HG03342 (cell line): ENCODE results near the gene VOPP1.

Experiments used
- ATAC-seq: cut with Tn5 transposase; IDR thresholded peaks from one replicate; pipeline ENCODE4 v1.9.1; 2021; ENCODE audit warnings: mild to moderate bottlenecking, moderate library complexity; ENCODE audit not compliant: unreplicated experiment

The VOPP1 gene

DNA sequence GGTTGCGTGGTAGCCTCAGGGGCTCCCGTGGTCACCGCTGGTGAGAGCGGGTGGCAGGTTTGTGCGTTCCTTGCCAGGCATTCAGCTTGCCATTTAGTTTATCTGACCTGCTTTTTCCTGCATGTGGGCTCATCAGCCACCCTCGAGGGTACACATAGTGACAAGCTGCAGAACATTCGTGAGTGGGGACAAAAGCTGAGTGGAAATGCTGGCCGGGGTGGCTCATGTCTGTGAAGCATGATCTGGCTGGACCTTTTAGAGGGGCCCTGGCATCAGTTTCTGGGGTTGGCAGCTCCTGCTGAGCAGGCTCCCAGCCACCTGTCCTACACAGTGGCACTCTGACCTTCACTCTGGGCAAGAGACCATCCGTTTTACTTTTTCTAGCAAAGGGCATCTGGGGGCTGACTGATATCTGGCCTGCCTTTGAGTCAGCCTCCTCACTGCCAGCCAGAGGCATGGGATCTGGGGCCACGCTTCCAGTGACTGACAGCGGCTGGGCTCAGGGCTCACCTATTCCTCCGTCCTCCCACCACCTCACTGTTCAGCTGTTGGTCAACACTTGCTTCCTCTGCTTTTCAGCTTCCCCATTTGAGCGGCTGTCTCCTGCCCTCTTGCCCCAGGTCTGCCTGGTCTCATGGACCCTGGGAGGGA is 132.1 kb downstream of the VOPP1 start:
- no peak for ATAC-seq

DNA sequence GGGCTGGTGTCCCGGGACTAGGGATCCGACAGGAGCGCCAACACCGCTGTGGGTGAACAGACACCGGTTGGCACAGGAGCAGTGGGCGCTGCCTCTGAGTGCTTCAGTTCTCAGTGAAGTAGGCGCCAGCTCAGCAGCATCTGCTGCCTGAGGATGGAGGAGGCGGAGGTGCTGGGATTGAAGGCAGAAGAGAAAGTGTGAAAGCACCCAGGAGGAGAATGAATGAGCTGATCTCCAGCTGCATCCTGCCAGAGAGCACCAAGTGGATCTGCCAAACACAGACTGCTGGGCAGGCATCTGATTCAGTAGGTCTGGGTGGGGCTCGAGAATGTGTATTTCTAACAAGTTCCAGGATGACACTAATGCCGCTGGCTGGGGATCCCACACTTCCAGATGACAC is 132.7 kb downstream of the VOPP1 start:
- ATAC-seq: no peak

GRCh38 chr7:55438757-55439525 is 133.4 kb downstream of the VOPP1 start:
- no peak for ATAC-seq

DNA sequence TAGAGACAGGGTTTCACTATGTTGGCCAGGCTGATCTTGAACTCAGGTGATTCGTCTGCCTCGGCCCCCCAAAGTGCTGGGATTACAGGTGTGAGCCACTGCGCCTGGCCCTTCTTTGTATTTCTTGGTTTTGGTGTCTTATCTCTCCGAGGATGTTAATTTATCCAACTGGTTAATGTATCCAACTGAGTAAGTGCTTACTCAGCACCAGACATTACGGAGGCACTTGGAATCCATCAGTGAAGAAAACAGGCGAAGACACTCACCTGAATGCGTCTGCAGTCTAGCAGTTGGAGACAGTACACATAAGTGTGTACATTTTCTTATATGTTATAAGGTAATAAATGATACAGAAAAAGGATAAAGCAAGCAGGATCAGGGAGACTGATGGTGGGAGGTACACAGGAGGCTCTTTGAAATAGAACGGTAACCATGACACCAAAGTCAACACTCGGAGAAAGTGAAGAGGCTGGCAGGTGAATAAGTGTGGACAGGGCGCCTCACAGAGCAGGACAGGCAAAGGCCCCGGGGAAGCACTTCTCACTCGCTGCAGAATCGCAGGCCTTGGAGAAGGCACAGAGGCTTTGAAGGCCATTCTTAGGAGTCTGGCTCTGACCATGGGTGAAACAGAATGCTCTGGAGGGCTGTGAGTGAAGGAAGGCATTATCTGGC is 134.1 kb downstream of the VOPP1 start:
- ATAC-seq: no peak

- ATAC-seq: no peak
These were observed 134.9 kb downstream of the VOPP1 start for GRCh38 chr7:55437375-55437774.

DNA sequence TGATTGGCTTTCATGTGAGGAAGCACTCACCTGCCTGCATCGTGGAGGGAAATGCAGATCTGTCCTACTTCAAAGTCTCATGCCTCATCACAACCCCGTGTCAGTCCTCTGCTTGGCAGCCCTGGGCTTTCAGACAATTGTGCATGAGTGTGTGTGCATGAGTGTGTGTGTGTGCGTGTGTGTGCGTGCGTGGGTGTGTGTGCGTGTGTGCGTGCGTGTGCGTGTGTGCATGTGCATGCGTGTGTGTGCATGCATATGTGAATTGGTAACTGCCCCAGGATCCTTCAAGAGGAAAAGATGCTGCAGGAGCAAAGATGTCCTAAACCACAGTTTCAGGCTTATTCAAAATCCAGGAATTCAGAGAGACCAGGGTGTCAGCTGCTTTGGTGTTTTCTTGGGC is 135.8 kb downstream of the VOPP1 start:
- ATAC-seq: no peak

GRCh38 chr7:55435466-55435865 is 136.8 kb downstream of the VOPP1 start:
- ATAC-seq: no peak

- peak; percentile 73 for ATAC-seq
These were observed 139.1 kb downstream of the VOPP1 start for GRCh38 chr7:55432939-55433784.

DNA sequence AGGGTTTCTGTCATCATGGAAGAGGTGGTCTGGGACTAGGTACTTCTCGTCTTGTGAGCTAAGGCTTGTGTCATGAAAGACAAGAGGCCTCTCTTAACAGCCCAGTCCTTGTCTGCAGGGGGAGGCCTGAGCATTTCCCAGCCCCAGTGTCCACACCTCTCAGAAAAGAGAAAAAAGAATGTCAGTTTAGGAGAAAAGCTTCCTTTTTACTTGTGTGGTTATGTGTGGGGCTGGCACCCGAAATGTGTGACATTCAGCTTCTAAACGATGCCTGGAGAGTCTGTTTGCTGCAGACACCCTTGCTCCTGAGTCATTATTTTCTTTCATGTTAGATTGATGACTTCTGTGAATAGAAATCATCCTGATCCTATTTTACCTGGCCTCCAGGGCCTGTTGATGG is 139.8 kb downstream of the VOPP1 start:
- ATAC-seq: no peak

GRCh38 chr7:55431898-55432297 is 140.4 kb downstream of the VOPP1 start:
- ATAC-seq: no peak

DNA sequence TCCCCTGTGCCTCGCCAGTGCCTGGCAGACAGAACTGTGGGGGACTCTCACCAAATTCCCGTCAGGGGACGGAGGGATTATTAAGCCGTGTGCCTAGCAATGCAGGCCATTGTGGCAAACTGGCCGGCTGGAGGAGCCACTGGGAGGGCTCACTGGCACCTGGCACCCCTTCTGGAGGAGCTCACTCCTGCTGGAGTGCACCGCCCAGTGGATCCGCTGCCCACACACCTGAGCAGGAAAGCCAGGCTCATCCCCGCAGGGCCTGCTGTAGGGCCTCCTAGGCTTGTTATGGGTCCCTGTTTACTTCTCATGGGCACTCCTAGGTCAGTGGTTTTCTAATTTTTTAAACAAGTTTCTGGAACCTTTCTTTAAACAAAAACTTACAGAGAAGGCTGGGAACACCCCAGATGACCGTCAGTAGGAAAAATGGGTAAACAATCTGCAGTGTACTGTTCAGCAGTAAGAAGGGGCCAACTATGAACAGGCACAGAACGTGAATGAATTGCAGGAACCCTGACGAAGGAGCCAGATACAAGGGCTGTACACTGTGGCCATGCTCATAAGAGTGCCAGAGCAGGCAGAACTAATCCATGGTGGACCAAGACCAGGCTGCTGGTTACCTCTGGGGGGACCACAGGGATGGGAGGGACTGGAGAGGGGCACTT is 142.3 kb downstream of the VOPP1 start:
- no peak for ATAC-seq

DNA sequence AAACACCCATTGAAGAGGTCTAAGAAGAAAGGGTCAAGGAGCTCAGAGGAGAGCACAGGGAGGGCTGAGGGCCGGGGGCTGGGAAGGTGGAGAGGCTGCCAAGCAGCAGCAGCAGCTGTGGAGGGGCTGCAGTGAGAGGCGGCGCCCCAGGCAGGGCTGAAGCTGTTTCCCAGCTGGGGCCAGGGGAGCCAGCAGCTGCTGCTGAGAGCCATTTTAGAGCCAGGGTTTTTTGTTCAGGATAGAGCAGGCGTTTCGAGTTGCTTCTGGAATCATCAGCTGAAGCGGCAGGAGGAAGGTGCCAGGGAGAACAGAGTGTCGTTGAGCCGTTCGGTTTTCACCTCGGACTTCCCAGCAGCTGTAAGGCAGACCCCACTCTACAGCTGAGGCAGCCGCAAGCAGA is 144.5 kb downstream of the VOPP1 start:
- ATAC-seq: no peak

DNA sequence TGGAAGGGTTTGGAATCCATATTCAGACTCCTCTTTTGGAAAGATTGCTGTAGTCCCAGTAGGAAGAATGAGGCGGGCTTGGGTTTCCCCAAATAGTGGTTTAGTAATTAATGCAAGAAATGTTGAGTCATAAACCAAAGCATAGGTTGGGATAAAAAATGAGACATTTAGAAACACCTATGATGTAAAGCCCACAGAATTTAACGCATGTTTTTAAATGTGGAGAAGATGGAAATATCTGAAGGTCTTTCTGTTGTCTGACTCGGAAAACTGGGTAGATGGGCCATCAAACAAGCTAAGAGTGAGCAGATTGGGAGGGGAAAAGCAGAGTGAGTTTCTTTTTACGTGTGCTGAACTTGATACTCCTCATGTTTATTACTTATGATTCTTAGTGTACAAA is 145.0 kb downstream of the VOPP1 start:
- no peak for ATAC-seq

DNA sequence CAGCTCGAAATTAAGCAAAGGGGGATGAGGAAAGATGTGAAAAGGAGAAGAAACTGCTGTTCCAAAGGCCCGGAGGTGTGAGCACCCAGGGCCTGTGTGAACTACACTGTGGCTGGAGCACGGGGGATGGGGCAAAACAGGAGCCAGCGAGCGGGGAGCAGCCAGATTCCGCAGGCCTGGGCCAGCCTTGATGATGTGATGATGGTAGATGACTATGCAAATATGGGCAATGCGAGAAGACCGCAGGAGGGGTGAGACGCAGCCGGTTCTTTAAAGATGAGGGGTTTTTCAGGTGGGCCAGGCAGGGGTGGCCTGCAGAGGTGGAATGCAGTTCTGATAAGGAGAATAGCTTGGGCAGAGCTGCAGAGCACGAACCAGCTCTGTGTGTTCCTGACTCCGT is 145.6 kb downstream of the VOPP1 start:
- ATAC-seq: no peak

- no peak for ATAC-seq
These were observed 147.1 kb downstream of the VOPP1 start for GRCh38 chr7:55425141-55425752.

- no peak for ATAC-seq
These were observed 148.4 kb downstream of the VOPP1 start for GRCh38 chr7:55423891-55424290.

GRCh38 chr7:55423277-55423711 is 149.0 kb downstream of the VOPP1 start:
- ATAC-seq: no peak
